ENCODE data around the gene AMMECR1. TPM values are rescaled to one million over a fixed set of nuclear protein-coding genes. Genes with fewer than 3 reads are reported as not detected.

AMMECR1 gene
- polyA plus RNA-seq, 12 donors = 7.4 to 12.4 (median 9.3) TPM; not detected in 1

Other genes starting within 250 kb of the AMMECR1 start
- 1 to 10 TPM in 10 of 12 donors, not detected in 2; 1.2 to 3.5 (median 2.3) TPM for gene RTL9, start 40.8 kb upstream of the AMMECR1 start, polyA plus RNA-seq (ENCODE audit: insufficient read length in 12 of 12)

Measured in muscle of arm (tissue), 12 donors.